SK-N-SH treated with all-trans-retinoic acid at 6 μM for 48 hours (cell line): ENCODE measurements around the gene ASS1.

Experiments
- ARNTL ChIP-seq: fragments of 450-650 bp; formaldehyde crosslinking; IDR thresholded peaks from 2 replicates; pipeline ENCODE4 v1.5.0; 2020; ENCODE audit warnings: low read depth, mild to moderate bottlenecking, moderate library complexity, borderline replicate concordance
- BACH2 ChIP-seq: fragments of 250-450 bp; sonication (Bioruptor Pico); IDR thresholded peaks from 2 replicates; pipeline ENCODE4 v1.9.0; 2021; ENCODE audit warnings: mild to moderate bottlenecking, borderline replicate concordance
- CSRNP3 ChIP-seq: fragments of 250-450 bp; sonication (Bioruptor Pico); IDR thresholded peaks from 2 replicates; pipeline ENCODE4 v1.5.1; 2021; ENCODE audit warnings: mild to moderate bottlenecking, moderate library complexity
- ESRRG ChIP-seq: fragments of 250-450 bp; sonication (Bioruptor Pico); IDR thresholded peaks from 2 replicates; pipeline ENCODE4 v1.6.1; 2021; ENCODE audit warnings: mild to moderate bottlenecking
- GLIS3 ChIP-seq: fragments of 250-450 bp; sonication (Bioruptor Pico); IDR thresholded peaks from 2 replicates; pipeline ENCODE4 v1.5.0; 2020; ENCODE audit warnings: mild to moderate bottlenecking, moderate library complexity
- ISL1 ChIP-seq: fragments of 250-450 bp; sonication (Bioruptor Pico); IDR thresholded peaks from 2 replicates; pipeline ENCODE4 v2.1.2; 2022; ENCODE audit warnings: mild to moderate bottlenecking, moderate library complexity
- OSR1 ChIP-seq: fragments of 250-450 bp; sonication (Bioruptor Pico); IDR thresholded peaks from 2 replicates; pipeline ENCODE4 v1.8.0; 2022; ENCODE audit warnings: moderate library complexity, mild to moderate bottlenecking, inconsistent platforms
- RARB ChIP-seq: fragments of 250-450 bp; sonication (Bioruptor Pico); IDR thresholded peaks from 2 replicates; pipeline ENCODE4 v1.8.0; 2021; ENCODE audit warnings: mild to moderate bottlenecking, moderate library complexity
- SNAI2 ChIP-seq: fragments of 250-450 bp; sonication (Bioruptor Pico); IDR thresholded peaks from 2 replicates; pipeline ENCODE4 v1.5.0; 2020; ENCODE audit warnings: mild to moderate bottlenecking, moderate library complexity
- TOX ChIP-seq: fragments of 250-450 bp; sonication (Bioruptor Pico); IDR thresholded peaks from 2 replicates; pipeline ENCODE4 v1.8.0; 2021; ENCODE audit warnings: mild to moderate bottlenecking, moderate library complexity, borderline replicate concordance
- ZFP3 ChIP-seq: fragments of 250-450 bp; sonication (Bioruptor Pico); IDR thresholded peaks from 2 replicates; pipeline ENCODE4 v1.5.0; 2020; ENCODE audit warnings: mild to moderate bottlenecking, moderate library complexity
- ZNF565 ChIP-seq: fragments of 450-650 bp; formaldehyde crosslinking; conservative IDR thresholded peaks from 2 replicates; pipeline ENCODE4 v1.5.0; 2020; ENCODE audit warnings: low read depth, mild to moderate bottlenecking, moderate library complexity
- ZNF8 ChIP-seq: fragments of 450-650 bp; formaldehyde crosslinking; IDR thresholded peaks from 2 replicates; pipeline ENCODE4 v1.5.0; 2020; ENCODE audit warnings: mild to moderate bottlenecking, moderate library complexity

- TF ChIP-seq ZFP3 (no peak), GLIS3 (CRISPR knock-in tag) (no peak), ZNF8 (no peak), ESRRG (no peak), CSRNP3 (no peak), SNAI2 (CRISPR knock-in tag) (no peak), ZNF565 (CRISPR knock-in tag) (no peak), RARB (CRISPR knock-in tag) (no peak), ARNTL (CRISPR knock-in tag) (no peak), BACH2 (CRISPR knock-in tag) (no peak), OSR1 (no peak), TOX (CRISPR knock-in tag) (no peak), ISL1 (CRISPR knock-in tag) (no peak)
These were observed 99.6 kb downstream of the ASS1 start for GRCh38 chr9:130544364-130544763.
